NCI-H748 (cell line): ENCODE results near the gene BCL2L1.

Experiments
- DNase-seq: peaks from one replicate; lab custom pipeline; 2025; ENCODE audit not compliant: unreplicated experiment; lab: John Stamatoyannopoulos, UW

The BCL2L1 gene

DNA sequence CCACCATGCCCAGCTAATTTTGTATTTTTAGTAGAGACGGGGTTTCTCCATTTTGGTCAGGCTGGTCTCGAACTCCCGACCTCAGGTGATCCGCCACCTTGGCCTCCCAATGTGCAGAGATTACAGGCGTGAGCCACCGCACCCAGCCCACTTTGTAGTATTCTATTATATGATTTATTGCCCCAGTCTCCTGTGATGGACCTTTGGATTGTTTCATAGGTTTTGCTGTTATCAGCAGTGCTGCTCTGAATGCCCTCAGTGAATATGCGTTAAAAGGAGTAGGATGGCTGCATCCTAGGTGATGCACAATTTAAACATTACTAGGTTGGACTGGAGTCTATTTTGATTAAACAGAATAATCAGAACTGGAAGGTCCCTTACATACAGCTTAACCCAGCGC is 107.3 kb downstream of the BCL2L1 start:
- DNase-seq = no peak
